Measurements from ENCODE around the gene ZNF19.

ZNF19 gene

GRCh38 chr16:71489122-71489521 lies at the start of gene ZNF19:
TSS of gene ZNF19 (minus strand) at chr16:71489324. CDS start at chr16:71482114, 7,210 bp downstream.
- no peak within 1 kb of the TSS for H3K4me3 ChIP-seq (ENCODE audit: low read depth, low read length)
- no peak for DNase-seq (ENCODE audit: low read depth, low spot score)
- TF ChIP-seq CTCF (IDR thresholded peaks at IDR 0.05; ENCODE audit: low read depth, low read length): no peak
- in situ Hi-C loops (cut with HindIII; ENCODE audit: low sequenced_read_pairs): no loop called here

- in situ Hi-C loops (cut with HindIII; ENCODE audit: low sequenced_read_pairs): no loop called here
- peak; percentile 25 for DNase-seq (ENCODE audit: low read depth, low spot score)
- TF ChIP-seq CTCF (IDR thresholded peaks at IDR 0.05; ENCODE audit: low read depth, low read length): peak; percentile 66
These were observed 48.5 kb upstream of the ZNF19 start for GRCh38 chr16:71537643-71538042.

GRCh38 chr16:71536752-71537499 lies 47.8 kb upstream of the ZNF19 start:
- in situ Hi-C loops (cut with HindIII; ENCODE audit: low sequenced_read_pairs): no loop called here
- DNase-seq (ENCODE audit: low read depth, low spot score): no peak
- no peak for TF ChIP-seq CTCF (IDR thresholded peaks at IDR 0.05; ENCODE audit: low read depth, low read length)
- H3K4me3 ChIP-seq (ENCODE audit: low read depth, low read length): no peak overlapping the region

More at GRCh38 chr16:71537643-71538042, 48.5 kb upstream of the ZNF19 start:
- H3K4me3 ChIP-seq (ENCODE audit: low read depth, low read length): no peak overlapping the region

GRCh38 chr16:71532366-71532765 lies 43.2 kb upstream of the ZNF19 start:
- TF ChIP-seq CTCF (IDR thresholded peaks at IDR 0.05; ENCODE audit: low read depth, low read length): no peak
- no peak overlapping the region for H3K4me3 ChIP-seq (ENCODE audit: low read depth, low read length)
- DNase-seq (ENCODE audit: low read depth, low spot score): no peak
- in situ Hi-C loops (cut with HindIII; ENCODE audit: low sequenced_read_pairs): no loop called here

GRCh38 chr16:71528863-71529262 lies 39.7 kb upstream of the ZNF19 start:
- TF ChIP-seq CTCF (IDR thresholded peaks at IDR 0.05; ENCODE audit: low read depth, low read length): no peak
- in situ Hi-C loops (cut with HindIII; ENCODE audit: low sequenced_read_pairs): no loop called here
- no peak overlapping the region for H3K4me3 ChIP-seq (ENCODE audit: low read depth, low read length)
- no peak for DNase-seq (ENCODE audit: low read depth, low spot score)

GRCh38 chr16:71528257-71528656 lies 39.1 kb upstream of the ZNF19 start:
- TF ChIP-seq CTCF (IDR thresholded peaks at IDR 0.05; ENCODE audit: low read depth, low read length): no peak
- in situ Hi-C loops (cut with HindIII; ENCODE audit: low sequenced_read_pairs): no loop called here
- no peak overlapping the region for H3K4me3 ChIP-seq (ENCODE audit: low read depth, low read length)
- DNase-seq (ENCODE audit: low read depth, low spot score): no peak

Measured in astrocyte of the spinal cord (primary cell).